HEK293T (cell line): ENCODE results near the gene SPATA31D1.

Experiments
- CTCF ChIA-PET: fragments of 350-600 bp; formaldehyde crosslinking; extraction: SDS; loops from one replicate; lab custom pipeline; 2021; ENCODE audit warnings: antibody characterized with exemption, inconsistent platforms; lab: Yijun Ruan, JAX
- POLR2A ChIA-PET: fragments of 350-600 bp; formaldehyde crosslinking; extraction: SDS; loops from one replicate; lab custom pipeline; 2020; ENCODE audit warnings: antibody characterized with exemption, inconsistent platforms; lab: Yijun Ruan, JAX
- DNase-seq: peaks from one replicate; pipeline ENCODE4 v3.0.0; 2012; ENCODE audit warnings: mixed read lengths; ENCODE audit errors: extremely low spot score
- ARNT ChIP-seq: fragments of 450-650 bp; IDR thresholded peaks from 2 replicates; pipeline ENCODE4 v1.6.1; 2017; ENCODE audit warnings: mild to moderate bottlenecking
- BHLHE40 ChIP-seq: fragments of 450-650 bp; IDR thresholded peaks from 2 replicates; pipeline ENCODE4 v1.6.1; 2016; ENCODE audit warnings: mild to moderate bottlenecking, moderate library complexity, borderline replicate concordance
- CTBP1 ChIP-seq: fragments of 450-650 bp; IDR thresholded peaks from 2 replicates; pipeline ENCODE4 v1.6.1; 2016; ENCODE audit warnings: borderline replicate concordance
- ELF4 ChIP-seq: fragments of 450-650 bp; IDR thresholded peaks from 2 replicates; pipeline ENCODE4 v1.6.1; 2017; ENCODE audit warnings: antibody characterized with exemption
- FOXA1 ChIP-seq: fragments of 450-650 bp; IDR thresholded peaks from 2 replicates; pipeline ENCODE4 v1.6.1; 2016; ENCODE audit warnings: mild to moderate bottlenecking
- FOXK2 ChIP-seq: fragments of 450-650 bp; IDR thresholded peaks from 2 replicates; pipeline ENCODE4 v1.6.1; 2016; ENCODE audit warnings: mild to moderate bottlenecking
- FOXM1 ChIP-seq: fragments of 450-650 bp; IDR thresholded peaks from 2 replicates; pipeline ENCODE4 v1.6.1; 2017; ENCODE audit warnings: mild to moderate bottlenecking, borderline replicate concordance
- HDGF ChIP-seq: fragments of 450-650 bp; IDR thresholded peaks from 2 replicates; pipeline ENCODE4 v1.6.1; 2017; ENCODE audit warnings: antibody characterized with exemption, borderline replicate concordance
- L3MBTL2 ChIP-seq: fragments of 450-650 bp; conservative IDR thresholded peaks from 2 replicates; pipeline ENCODE4 v1.6.1; 2016; ENCODE audit warnings: mild to moderate bottlenecking
- LEF1 ChIP-seq: fragments of 450-650 bp; IDR thresholded peaks from 2 replicates; pipeline ENCODE4 v1.6.1; 2017; ENCODE audit warnings: mild to moderate bottlenecking, borderline replicate concordance
- NFRKB ChIP-seq: fragments of 450-650 bp; IDR thresholded peaks from 2 replicates; pipeline ENCODE4 v1.6.1; 2016; ENCODE audit warnings: mild to moderate bottlenecking, moderate library complexity
- PKNOX1 ChIP-seq: fragments of 450-650 bp; IDR thresholded peaks from 2 replicates; pipeline ENCODE4 v1.6.1; 2016
- SP1 ChIP-seq: fragments of 450-650 bp; IDR thresholded peaks from 2 replicates; pipeline ENCODE4 v1.6.1; 2017
- SUZ12 ChIP-seq: fragments of 450-650 bp; IDR thresholded peaks from 2 replicates; pipeline ENCODE4 v1.6.1; 2016; ENCODE audit warnings: mild to moderate bottlenecking
- TARDBP ChIP-seq: fragments of 450-650 bp; IDR thresholded peaks from 2 replicates; pipeline ENCODE4 v1.6.1; 2016
- ZNF384 ChIP-seq: fragments of 450-650 bp; IDR thresholded peaks from 2 replicates; pipeline ENCODE4 v1.6.1; 2016

SPATA31D1 gene

GRCh38 chr9:81971727-81972126 is 16.8 kb upstream of the SPATA31D1 start:
- POLR2A ChIA-PET = no interaction called here
- CTCF ChIA-PET = no interaction called here
- DNase-seq = no peak

GRCh38 chr9:81974764-81975163 is 13.8 kb upstream of the SPATA31D1 start:
- ChIA-PET POLR2A (no interaction called here), CTCF (no interaction called here)
- DNase-seq = no peak
- TF ChIP-seq CTBP1 (no peak), ZNF384 (no peak), NFRKB (no peak), TARDBP (no peak), FOXK2 (no peak), SP1 (no peak), HDGF (no peak), SUZ12 (no peak), LEF1 (no peak), FOXM1 (no peak), ELF4 (no peak), ARNT (no peak), L3MBTL2 (no peak), BHLHE40 (no peak), PKNOX1 (no peak), FOXA1 (no peak)

More at GRCh38 chr9:81971727-81972126, 16.8 kb upstream of the SPATA31D1 start:
- no peak for TF ChIP-seq HDGF

GRCh38 chr9:81976351-81976750 is 12.2 kb upstream of the SPATA31D1 start:
- ChIA-PET POLR2A (no interaction called here), CTCF (no interaction called here)
- DNase-seq = no peak
- TF ChIP-seq LEF1 (no peak), FOXK2 (no peak), HDGF (no peak), FOXA1 (no peak), TARDBP (no peak), PKNOX1 (no peak), SP1 (no peak), L3MBTL2 (no peak), CTBP1 (no peak), SUZ12 (no peak), NFRKB (no peak), BHLHE40 (no peak), ELF4 (no peak), ARNT (no peak), FOXM1 (no peak), ZNF384 (no peak)

GRCh38 chr9:81979196-81979595 is 9.4 kb upstream of the SPATA31D1 start:
- CTCF ChIA-PET = no interaction called here
- POLR2A ChIA-PET = no interaction called here
- TF ChIP-seq CTBP1 (no peak), TARDBP (no peak), ARNT (no peak), FOXM1 (no peak), FOXA1 (no peak), LEF1 (no peak), L3MBTL2 (no peak), NFRKB (no peak), SP1 (no peak), SUZ12 (no peak), ELF4 (no peak), BHLHE40 (no peak), FOXK2 (no peak), PKNOX1 (no peak)
- DNase-seq = no peak

GRCh38 chr9:81980568-81980967 is 8.0 kb upstream of the SPATA31D1 start:
- ChIA-PET CTCF (no interaction called here), POLR2A (no interaction called here)
- DNase-seq = no peak
- TF ChIP-seq LEF1 (no peak), FOXK2 (no peak), HDGF (no peak), SP1 (no peak), NFRKB (no peak), CTBP1 (no peak), FOXA1 (no peak), ZNF384 (no peak), ELF4 (no peak), BHLHE40 (no peak), PKNOX1 (no peak), FOXM1 (no peak), SUZ12 (no peak), ARNT (no peak), L3MBTL2 (no peak), TARDBP (no peak)

GRCh38 chr9:81981883-81982282 is 6.7 kb upstream of the SPATA31D1 start:
- CTCF ChIA-PET = no interaction called here
- POLR2A ChIA-PET = no interaction called here
- DNase-seq = no peak
- no peak for TF ChIP-seq ARNT
- no peak for TF ChIP-seq ELF4
- no peak for TF ChIP-seq FOXM1
- TF ChIP-seq SUZ12 = no peak
- TF ChIP-seq NFRKB = no peak
- no peak for TF ChIP-seq FOXK2
- no peak for TF ChIP-seq SP1
- TF ChIP-seq TARDBP = no peak
- no peak for TF ChIP-seq ZNF384
- TF ChIP-seq LEF1 = no peak
- no peak for TF ChIP-seq CTBP1
- TF ChIP-seq L3MBTL2 = no peak
- no peak for TF ChIP-seq HDGF
- no peak for TF ChIP-seq FOXA1
- TF ChIP-seq PKNOX1 = no peak
- TF ChIP-seq BHLHE40 = no peak
